GM12864 (cell line): ENCODE measurements around the gene VAMP2.

Experiments used
- DNase-seq: peaks from one replicate; pipeline ENCODE4 v3.0.0-alpha.2; 2011; ENCODE audit warnings: low read depth
- H3K4me3 ChIP-seq: 2 replicates; pipeline ENCODE4 v1.5.1; 2011; ENCODE audit warnings: mild to moderate bottlenecking, low read depth, low read length, control low read depth
- TF ChIP-seq, protein P1 (sequence below): IDR thresholded peaks from 2 replicates; pipeline ENCODE4 v1.5.1; 2011; ENCODE audit warnings: low read depth, mild to moderate bottlenecking, moderate library complexity, low read length, control low read depth, inconsistent platforms; ENCODE audit errors: missing control alignments

VAMP2 gene

DNA sequence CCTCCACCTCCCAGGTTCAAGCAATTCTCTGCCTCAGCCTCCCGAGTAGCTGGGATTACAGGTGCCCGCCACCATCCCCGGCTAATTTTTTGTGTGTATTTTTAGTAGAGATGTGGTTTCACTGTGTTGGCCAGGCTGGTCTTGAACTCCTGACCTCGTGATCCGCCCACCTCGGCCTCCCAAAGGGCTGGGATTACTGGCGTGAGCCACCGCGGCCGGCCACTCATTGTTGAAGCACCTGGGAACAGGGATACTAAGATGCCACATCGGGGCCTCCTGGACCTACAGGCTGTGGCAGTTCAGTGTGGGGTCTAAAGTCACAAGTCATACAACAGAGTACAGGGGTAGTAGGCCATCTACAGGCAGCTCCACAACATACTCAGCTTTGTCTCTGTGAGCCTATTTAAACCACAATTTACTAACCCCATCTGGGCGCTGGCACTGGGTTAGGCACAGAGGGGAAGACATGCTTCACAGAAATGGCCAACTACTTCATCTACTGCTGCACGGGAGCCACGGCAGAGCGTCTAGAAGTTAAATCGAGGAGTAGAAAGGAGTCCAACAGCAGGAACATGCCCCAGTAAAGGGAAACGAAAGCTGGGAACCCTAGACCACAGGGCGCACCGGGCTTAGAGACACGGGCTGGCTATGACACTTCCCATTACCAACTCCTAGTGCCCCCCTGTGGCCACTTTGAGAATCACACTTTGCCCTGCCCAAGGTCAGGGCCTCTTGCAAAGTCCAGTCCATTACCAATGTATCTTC, 4.3 kb downstream of the VAMP2 start:
- TF ChIP-seq, protein P1, sequence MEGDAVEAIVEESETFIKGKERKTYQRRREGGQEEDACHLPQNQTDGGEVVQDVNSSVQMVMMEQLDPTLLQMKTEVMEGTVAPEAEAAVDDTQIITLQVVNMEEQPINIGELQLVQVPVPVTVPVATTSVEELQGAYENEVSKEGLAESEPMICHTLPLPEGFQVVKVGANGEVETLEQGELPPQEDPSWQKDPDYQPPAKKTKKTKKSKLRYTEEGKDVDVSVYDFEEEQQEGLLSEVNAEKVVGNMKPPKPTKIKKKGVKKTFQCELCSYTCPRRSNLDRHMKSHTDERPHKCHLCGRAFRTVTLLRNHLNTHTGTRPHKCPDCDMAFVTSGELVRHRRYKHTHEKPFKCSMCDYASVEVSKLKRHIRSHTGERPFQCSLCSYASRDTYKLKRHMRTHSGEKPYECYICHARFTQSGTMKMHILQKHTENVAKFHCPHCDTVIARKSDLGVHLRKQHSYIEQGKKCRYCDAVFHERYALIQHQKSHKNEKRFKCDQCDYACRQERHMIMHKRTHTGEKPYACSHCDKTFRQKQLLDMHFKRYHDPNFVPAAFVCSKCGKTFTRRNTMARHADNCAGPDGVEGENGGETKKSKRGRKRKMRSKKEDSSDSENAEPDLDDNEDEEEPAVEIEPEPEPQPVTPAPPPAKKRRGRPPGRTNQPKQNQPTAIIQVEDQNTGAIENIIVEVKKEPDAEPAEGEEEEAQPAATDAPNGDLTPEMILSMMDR: peak; percentile 93
- no peak overlapping the region for H3K4me3 ChIP-seq

DNA sequence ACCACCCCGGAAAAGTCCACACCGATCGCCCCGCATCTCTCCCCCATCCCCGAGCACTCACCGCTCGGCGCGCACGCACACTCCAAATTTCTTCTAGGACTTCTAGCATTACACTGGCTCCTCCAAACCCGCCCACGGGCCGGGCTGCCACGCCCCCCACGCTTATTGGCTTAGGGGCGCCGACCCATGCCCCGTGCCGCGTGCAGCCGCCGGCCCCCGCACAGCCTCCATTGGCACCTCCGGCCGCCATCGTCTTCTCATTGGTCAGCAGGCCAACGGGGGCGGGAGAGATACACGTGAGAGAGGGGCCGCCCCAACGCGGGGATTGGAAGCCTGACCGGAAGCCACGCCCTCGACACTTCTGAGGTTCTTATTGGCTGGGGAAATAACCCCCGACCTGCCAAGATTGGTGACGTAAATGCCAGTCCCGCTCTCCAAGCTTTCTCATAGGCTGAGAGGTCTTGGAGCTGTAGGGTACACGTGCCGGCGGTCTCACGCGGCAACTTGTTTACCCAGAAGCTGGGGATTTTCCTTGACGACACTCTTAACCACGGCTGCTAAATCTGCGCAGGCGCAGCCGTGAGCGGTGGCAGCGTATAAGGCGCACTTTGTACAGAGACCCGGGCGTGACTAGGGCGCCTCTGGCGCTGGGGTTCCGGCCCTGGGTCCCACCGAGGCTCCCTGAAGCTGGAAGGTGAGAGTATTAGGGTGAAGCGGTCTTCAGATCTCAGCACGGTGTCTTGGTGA, 6.3 kb downstream of the VAMP2 start:
- TF ChIP-seq, protein P1: no peak
- H3K4me3 ChIP-seq: peak overlapping the region; percentile 61
- peak; percentile 100 for DNase-seq

More for the DNA sequence above, 4.3 kb downstream of the VAMP2 start:
- peak; percentile 71 for DNase-seq

DNA sequence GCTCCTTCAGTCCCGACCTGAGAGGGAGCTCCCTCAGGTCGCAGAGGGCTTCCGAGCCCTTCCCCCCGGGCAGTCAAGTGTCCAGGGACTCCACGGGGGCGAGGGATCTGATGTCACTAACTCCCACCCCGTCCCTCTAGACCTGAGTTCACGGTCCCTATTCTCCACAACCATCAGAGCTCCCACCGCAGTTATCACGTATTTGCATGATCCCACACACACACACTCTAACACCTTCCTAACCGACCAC, 6.8 kb downstream of the VAMP2 start:
- peak overlapping the region; percentile 61 for H3K4me3 ChIP-seq
- TF ChIP-seq, protein P1: no peak
- no peak for DNase-seq

DNA sequence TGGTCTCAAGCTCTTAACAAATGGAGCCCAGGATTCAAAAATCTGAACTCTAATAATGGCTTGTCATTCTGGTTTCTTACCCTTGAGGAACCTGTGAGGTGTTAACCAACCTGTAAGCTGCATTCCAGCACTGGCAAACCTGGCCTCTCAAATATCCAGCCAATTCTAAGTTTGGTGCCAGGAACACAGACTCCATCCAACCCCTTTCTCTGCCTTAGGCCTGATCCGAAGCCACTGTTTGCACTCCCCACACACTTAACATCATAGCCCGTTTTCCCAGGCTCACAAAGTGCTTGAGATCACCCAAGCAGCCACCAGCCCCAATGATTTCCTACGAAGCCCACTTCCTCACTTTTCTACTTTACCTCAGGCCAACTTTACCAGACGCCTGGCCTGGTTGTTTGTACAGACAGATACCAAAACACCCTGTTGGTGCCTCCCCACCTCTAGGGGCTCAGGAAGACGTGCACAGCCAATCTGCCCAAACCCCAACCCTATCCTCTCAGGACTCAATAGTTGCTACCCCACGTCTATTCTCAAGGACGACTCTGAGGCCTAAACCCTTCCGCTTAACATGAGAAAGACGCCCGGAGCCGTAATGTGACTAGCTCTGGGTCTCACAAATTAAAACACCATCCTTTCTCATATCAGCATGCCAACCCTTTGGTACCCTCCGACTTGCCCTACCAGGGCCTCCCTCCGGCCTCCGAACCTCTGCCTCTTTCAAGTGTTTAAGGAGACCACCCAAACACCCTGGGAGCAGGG, 7.3 kb downstream of the VAMP2 start:
- TF ChIP-seq, protein P1: no peak

DNA sequence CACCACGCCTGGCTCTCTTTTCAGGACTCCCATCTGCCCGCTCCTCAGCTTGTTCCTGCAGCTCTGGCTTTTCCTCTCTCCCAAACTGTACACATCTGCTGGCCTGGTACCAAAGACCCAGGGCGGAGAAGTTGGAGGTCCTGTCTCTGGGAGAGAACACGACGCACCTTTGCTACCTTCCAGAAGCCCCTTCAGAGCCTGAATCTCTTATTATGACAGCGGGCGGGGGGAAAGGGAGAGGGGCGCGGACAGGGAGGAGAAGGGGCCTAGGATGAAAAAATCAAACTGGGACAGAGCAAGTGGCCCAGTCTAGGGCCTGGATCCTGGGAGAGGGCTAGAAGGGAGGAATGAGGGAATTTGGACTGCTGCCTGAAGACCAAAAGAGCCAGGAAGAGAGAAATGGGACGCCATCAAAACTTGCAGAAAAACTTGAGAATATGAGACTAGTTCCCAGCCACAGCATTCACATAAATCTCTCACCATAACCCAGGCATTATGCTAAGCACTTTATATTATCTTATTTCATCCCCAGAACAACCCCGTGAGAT, 8.1 kb downstream of the VAMP2 start:
- no peak for DNase-seq
- TF ChIP-seq, protein P1: no peak
- H3K4me3 ChIP-seq: no peak overlapping the region; the same call in 1 of the 2 replicates

More for the DNA sequence above, 7.3 kb downstream of the VAMP2 start:
- peak overlapping the region; percentile 61 for H3K4me3 ChIP-seq
- DNase-seq: no peak

DNA sequence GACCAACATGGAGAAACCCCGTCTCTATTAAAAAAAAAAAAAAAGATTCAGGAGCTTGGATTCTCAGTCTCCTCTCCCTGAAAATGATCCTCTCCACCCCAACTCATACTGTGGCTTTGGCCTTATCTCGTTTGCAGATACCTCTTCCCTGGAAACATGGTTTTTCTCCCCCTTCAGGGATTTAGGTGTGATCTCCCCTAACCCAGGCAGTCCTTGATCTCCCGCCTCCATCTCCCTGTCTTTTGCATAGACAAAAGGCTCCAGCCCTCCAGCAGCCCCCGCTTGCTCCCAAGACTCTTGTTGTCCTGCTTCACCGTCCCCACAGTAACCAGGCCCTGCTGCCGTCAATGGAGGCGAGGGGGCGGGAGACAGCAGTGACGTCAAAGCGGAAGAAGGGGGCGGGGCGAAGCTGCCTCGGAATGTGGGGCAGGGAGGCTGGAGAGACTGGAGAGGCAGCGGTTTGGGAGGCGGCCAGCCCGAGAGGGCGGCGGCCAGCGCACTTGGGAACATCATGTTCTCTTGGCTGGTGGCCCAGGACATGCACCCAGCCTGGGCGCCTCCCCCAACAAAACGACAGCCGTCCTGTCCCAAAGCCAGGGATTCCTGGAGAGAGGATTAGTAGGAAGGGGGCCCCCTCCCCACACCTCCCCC, 8.7 kb downstream of the VAMP2 start:
- TF ChIP-seq, protein P1: no peak

More for the DNA sequence above, 8.7 kb downstream of the VAMP2 start:
- DNase-seq: no peak
- H3K4me3 ChIP-seq: no peak overlapping the region
